Activated T-helper 1 cell treated with anti-CD3 and anti-CD28 coated beads, Interleukin-12 subunit alpha, Interleukin-12 subunit beta, Interleukin-2, Interleukin-4 antibody, amounts not matched to agents 30 ng/mL and 10 ng/mL and 1 ng/mL, durations not matched to agents 14 hours and 24 hours and 36 hours (primary cell): Measurements from ENCODE around the gene FUT1. TPM values are rescaled to one million over a fixed set of nuclear protein-coding genes. Genes with fewer than 3 reads are reported as not detected.
"Not testable (repeated sequence)": the region's sequence is repeated elsewhere in the genome, so short reads cannot be mapped to it uniquely, and the experiment has no call there.

Experiments
- DNase-seq: peaks from one replicate; pipeline ENCODE4 v3.0.0; 2021; ENCODE audit warnings: low spot score
- H3K27ac Mint-ChIP-seq: one replicate; pipeline ENCODE4 v1.8.0; 2021; ENCODE audit warnings: mild to moderate bottlenecking, mixed read lengths
- H3K27me3 Mint-ChIP-seq: one replicate; pipeline ENCODE4 v1.8.0; 2022; ENCODE audit warnings: mild to moderate bottlenecking, moderate library complexity, mixed read lengths; ENCODE audit not compliant: insufficient read depth
- H3K36me3 Mint-ChIP-seq: one replicate; pipeline ENCODE4 v1.8.0; 2021; ENCODE audit warnings: low read depth, mixed read lengths
- H3K4me1 Mint-ChIP-seq: one replicate; pipeline ENCODE4 v1.8.0; 2021; ENCODE audit warnings: low read depth, mixed read lengths
- H3K4me3 Mint-ChIP-seq: one replicate; pipeline ENCODE4 v1.8.0; 2021; ENCODE audit warnings: mild to moderate bottlenecking, moderate library complexity, mixed read lengths
- H3K9me3 Mint-ChIP-seq: one replicate; pipeline ENCODE4 v1.8.0; 2021; ENCODE audit warnings: mixed read lengths
- intact Hi-C: fragments of 100-400 bp; cut with micrococcal nuclease; formaldehyde crosslinking; loops from one replicate; pipeline ENCODE4 v1.15.1; 2024
- total RNA-seq: library from RNA; stranded (reverse); gene quantifications from 2 replicates; pipeline ENCODE4 v1.2.3, GENCODE V29; 2022

Gene FUT1
- 0.54 and 0.57 TPM in 2 replicates for total RNA-seq

DNA sequence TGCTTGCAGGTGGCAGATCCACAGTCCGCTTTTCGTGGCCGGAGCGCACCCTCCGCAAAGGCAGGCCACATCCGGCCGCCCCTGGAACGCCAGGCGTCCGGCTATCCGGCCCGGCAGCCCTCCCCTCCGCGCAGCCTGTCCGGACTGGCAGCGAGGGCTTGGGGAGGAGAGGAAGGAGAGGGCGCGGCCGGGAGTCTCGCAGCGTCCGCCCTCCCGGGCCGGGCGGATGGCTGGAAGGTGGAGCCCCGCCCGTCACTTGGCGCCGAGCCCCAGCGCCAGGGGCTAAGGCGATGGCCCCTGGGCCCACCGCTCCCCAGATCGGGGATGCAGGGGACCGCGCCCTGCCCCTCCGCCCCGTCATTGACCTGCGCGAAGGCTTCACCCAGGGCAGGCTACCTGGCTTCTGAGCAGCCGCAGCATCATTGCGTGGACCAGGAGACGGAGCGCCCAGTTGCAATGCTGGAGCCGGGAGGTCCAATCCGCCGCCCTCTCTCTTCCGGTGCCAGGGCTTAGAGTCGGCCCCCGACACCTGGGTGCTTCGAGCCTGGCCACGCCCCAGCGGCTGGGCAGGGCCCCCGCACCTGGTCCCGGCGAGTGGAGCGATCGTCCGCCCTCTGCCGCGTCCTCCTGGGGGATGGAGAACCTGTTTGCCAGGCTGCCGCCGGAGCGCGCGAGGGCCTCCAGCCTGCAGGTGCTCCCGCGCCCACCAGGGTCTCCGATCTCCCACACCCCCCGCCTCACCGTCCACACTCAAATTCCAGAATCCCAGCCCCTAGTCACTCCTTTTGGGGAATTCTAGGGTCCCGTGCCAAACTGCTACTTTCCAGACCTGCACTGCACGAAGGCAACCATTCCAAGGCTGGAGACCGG is at the start of gene FUT1:
TSS of gene FUT1 (minus strand) at position 146 of the 870 bp plus-strand sequence. CDS start 1,360 bp downstream, outside the sequence.
- peak within 1 kb of the TSS; percentile 63 for H3K27ac Mint-ChIP-seq

DNA sequence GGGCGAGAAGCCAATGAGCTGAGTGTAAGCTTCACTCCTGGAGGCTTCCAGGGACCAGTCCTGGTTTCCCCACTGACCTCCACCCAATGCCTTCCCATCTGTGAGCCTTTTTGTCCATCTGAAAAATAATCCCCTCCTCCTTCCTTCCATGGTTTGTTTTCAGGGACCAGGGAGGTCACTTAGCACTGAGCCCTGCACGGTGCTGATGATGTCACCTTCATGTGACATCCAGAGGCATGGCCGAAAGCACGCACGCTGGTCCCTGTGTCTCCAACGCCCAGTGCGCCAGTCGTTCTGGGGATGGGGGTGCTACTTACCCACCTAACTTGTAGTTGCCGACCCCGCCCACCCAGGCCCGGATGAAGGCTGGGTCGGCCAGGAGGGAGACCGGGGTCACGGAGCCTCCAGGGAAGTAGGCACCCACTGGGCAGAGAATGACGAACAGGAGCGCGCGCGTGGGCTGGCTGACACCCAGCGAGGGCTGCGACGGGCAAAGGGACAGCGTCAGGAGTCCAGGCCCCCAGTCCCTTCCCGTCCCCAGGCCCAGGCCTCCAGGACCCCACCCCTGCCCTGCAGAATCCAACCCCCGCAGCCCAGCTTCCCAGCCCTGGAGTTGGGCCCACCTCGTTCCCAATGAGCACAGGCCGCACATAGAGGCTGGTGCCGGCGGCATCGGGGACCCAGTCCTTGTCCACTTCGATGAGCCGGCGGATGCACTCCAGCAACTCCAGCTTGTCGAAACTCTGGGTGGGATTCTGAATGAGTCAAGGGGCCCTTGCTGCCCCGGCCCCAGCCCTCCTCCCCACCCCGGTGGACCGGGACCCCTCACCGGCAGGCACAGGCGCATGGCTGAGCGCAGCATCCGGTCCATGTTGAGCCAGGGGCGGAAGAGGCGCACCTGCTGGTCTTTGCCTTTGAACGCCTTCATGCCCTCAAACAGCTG is 47.2 kb upstream of the FUT1 start:
- DNase-seq = no peak
- H3K4me3 Mint-ChIP-seq = no peak overlapping the region
- no peak overlapping the region for H3K27ac Mint-ChIP-seq
- peaks cover 2% of the 10 kb centered on the region for H3K36me3 Mint-ChIP-seq
- H3K27me3 Mint-ChIP-seq = no peaks in the 10 kb centered on the region
- no peaks in the 10 kb centered on the region for H3K9me3 Mint-ChIP-seq
- intact Hi-C loops = no loop called here
- H3K4me1 Mint-ChIP-seq = peaks cover 7% of the 10 kb centered on the region

More for the DNA sequence above, at the start of gene FUT1:
- Mint-ChIP-seq H3K27me3 (peaks cover 24% of the 10 kb centered on the region), H3K4me3 (peak within 1 kb of the TSS; percentile 81), H3K9me3 (no peaks in the 10 kb centered on the region), H3K4me1 (peaks cover 11% of the 10 kb centered on the region), H3K36me3 (no peaks in the 10 kb centered on the region)
- intact Hi-C loops = no loop called here
- peak; percentile 16 for DNase-seq

DNA sequence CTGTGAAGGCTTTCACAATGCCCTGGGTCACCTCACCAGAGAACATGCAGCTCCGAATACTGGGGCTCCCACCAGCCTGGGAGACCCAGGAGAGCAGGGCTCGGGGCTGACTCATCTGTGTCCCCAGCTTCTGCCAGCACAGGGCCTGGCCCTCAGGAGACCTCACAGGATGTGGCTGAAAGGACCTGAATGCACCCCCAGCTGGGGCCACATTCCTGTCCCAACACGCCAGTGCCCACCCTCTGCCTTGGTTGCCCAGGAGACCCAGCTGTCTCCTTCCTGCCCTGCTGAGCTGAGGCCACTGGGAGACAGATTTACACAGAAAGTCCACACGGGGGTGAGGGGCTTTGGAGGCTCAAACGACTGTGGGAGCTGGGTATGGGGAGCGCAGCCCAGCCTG is 46.5 kb upstream of the FUT1 start:
- intact Hi-C loops = no loop called here

DNA sequence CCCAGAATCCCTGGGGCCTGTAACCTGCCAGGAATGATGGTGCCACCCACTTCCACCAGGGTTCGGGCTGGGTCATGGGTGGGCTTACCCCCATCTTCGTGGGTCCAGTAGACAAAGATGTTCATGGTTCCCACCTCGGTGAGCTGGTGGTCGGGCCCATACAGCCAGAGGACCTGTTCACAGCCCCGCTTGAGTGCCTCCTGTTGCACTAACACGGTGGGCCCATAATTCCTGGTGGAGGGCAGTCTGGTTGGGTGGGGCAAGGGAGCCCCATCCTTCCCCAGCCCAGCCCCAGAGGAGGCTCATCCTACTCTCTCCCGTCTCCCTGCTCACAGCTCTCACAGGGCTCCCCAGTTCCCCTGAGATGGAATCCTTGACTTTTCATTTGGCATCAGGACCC is 44.7 kb upstream of the FUT1 start:
- H3K4me1 Mint-ChIP-seq = peaks cover 7% of the 10 kb centered on the region
- intact Hi-C loops = no loop called here
- no peak overlapping the region for H3K27ac Mint-ChIP-seq
- no peak for DNase-seq
- H3K9me3 Mint-ChIP-seq = no peaks in the 10 kb centered on the region
- no peaks in the 10 kb centered on the region for H3K27me3 Mint-ChIP-seq
- H3K36me3 Mint-ChIP-seq = peaks cover 4% of the 10 kb centered on the region
- peak overlapping the region; percentile 9 for H3K4me3 Mint-ChIP-seq

More for the DNA sequence above, 46.5 kb upstream of the FUT1 start:
- Mint-ChIP-seq H3K9me3 (no peaks in the 10 kb centered on the region), H3K4me3 (no peak overlapping the region), H3K4me1 (peaks cover 7% of the 10 kb centered on the region), H3K36me3 (peaks cover 4% of the 10 kb centered on the region), H3K27ac (no peak overlapping the region), H3K27me3 (no peaks in the 10 kb centered on the region)
- DNase-seq = no peak

DNA sequence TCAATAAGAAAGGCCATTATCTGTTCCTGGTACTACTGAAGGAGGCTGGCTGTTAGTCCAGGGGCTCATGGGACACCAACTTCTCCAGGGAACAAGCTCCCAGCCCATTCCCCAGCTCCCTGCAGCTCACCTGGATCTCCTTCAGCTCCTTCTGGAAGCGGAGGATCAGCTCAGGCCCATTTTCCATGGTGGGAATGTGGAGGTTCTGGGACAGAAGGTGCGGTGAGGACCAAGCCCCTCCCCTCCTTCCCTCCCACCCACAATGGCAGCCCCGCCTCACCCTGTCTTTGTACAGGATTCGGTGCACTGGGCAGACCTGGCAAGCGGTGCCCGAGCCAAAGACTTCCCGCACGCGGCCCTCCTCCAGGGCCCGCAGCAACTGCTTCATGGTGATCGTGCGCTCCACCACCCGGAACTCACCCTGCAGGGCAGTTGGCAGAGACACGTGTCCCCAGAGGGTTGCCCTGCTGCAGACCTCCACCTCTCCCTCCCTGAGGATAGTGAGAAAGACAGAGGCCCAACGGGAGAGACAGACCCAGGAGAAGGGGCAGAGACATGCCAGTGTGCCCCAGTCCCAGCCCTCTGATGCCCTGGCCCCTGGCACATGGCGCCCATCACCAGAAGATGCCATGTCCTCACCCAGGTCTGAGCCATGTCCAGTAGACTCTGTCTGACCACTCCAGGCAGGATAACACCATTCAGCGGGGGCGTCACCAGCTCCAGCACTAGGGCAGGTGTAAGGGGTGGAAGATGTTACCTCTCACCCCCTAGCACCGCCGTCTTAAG is 44.0 kb upstream of the FUT1 start:
- no peak for DNase-seq
- no peaks in the 10 kb centered on the region for H3K27me3 Mint-ChIP-seq
- peaks cover 7% of the 10 kb centered on the region for H3K4me1 Mint-ChIP-seq
- no peaks in the 10 kb centered on the region for H3K9me3 Mint-ChIP-seq
- no peak overlapping the region for H3K27ac Mint-ChIP-seq
- H3K4me3 Mint-ChIP-seq = no peak overlapping the region
- intact Hi-C loops = no loop called here
- peaks cover 3% of the 10 kb centered on the region for H3K36me3 Mint-ChIP-seq

DNA sequence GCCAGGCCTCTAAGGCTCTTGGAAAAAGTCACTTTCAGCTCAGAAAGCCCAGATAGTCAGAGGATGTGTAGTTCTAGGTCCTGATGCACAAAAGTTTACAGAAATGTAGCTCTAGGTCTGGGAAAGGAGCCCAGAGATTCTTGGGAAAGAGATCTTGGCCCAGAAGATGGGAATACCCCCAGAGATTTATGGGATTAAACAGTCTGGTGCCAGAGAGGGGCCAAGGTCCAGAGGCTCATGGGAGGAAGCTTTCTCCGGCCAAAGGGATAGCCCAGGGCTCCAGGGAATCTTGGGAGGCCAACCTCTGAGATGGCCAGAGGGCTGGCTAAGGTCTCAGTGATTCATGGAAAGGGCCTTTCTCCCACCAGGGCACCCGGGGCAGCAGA is 43.2 kb upstream of the FUT1 start:
- no peak for DNase-seq
- peak overlapping the region; percentile 89 for H3K4me3 Mint-ChIP-seq
- no peaks in the 10 kb centered on the region for H3K9me3 Mint-ChIP-seq
- peak overlapping the region; percentile 87 for H3K27ac Mint-ChIP-seq
- H3K27me3 Mint-ChIP-seq = no peaks in the 10 kb centered on the region
- H3K36me3 Mint-ChIP-seq = peaks cover 3% of the 10 kb centered on the region
- peaks cover 7% of the 10 kb centered on the region for H3K4me1 Mint-ChIP-seq
- intact Hi-C loops = loop anchor here (1.0 to 2.0 kb wide), 7 partner anchors 16 to 198 kb away; partner anchors contain the start of genes BCAT2, GYS1, NUCB1 and RUVBL2

DNA sequence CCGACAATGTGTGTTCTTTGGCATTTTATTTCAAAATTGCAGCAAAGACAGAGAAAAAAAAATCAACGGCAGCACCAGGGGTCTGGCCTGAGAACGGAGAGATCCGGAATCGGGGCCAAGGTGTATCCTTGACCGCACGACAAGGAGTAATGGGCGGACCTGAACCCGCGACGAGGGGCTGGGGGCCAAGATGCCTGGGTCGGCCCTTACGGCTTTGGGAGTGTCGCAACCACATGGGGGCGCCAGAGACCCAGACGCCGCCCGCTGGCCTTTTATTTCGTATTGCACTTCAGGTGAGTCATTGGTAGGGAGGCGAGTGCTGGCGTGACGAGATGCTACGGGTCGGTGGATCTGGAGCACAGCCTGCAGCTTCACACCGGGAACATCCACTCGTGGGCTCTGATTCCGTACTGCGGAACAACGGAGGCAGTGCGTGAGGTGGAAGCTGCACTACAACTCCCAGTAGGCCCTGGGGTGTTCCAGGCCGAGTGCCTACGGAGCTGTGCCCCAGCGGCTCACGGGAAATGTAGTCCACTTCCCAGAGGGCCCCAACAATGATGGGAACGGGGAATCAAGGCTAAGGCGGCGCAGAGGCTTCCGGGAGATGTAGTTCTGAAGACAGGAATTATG is 42.7 kb upstream of the FUT1 start:
- intact Hi-C loops = loop anchor here (1.0 to 2.0 kb wide), 7 partner anchors 16 to 198 kb away; partner anchors contain the start of genes BCAT2, GYS1, NUCB1 and RUVBL2
- peak overlapping the region; percentile 87 for H3K27ac Mint-ChIP-seq
- no peaks in the 10 kb centered on the region for H3K9me3 Mint-ChIP-seq
- peak; percentile 79 for DNase-seq
- H3K4me3 Mint-ChIP-seq = peak overlapping the region; percentile 89
- H3K4me1 Mint-ChIP-seq = peaks cover 7% of the 10 kb centered on the region
- H3K27me3 Mint-ChIP-seq = no peaks in the 10 kb centered on the region
- peaks cover 3% of the 10 kb centered on the region for H3K36me3 Mint-ChIP-seq

DNA sequence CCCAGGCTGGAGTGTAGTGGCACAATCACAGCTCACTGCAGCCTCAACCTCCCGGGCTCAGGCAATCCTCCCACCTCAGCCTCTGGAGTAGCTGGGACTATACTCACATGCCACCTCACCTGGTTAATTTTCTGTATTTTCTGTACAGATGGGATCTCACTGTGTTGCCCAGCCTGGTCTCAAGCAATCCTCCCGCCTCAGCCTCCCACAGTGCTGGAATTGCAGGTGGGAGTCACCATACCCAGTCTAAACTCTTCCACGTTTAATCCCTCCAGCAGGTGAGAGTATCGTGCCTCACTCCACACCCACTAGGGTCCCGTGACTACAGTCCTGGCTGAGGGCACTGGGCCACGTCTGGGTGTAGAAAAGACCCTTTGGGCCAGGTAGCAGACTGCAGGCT is 41.9 kb upstream of the FUT1 start:
- Mint-ChIP-seq H3K27ac (peak overlapping the region; percentile 67), H3K9me3 (no peaks in the 10 kb centered on the region), H3K27me3 (no peaks in the 10 kb centered on the region), H3K4me3 (peak overlapping the region; percentile 89), H3K36me3 (peaks cover 3% of the 10 kb centered on the region), H3K4me1 (peaks cover 7% of the 10 kb centered on the region)
- no peak for DNase-seq
- intact Hi-C loops = loop anchor here (2.0 kb wide), 1 partner anchor 49 kb away; no protein-coding TSS in a partner anchor

DNA sequence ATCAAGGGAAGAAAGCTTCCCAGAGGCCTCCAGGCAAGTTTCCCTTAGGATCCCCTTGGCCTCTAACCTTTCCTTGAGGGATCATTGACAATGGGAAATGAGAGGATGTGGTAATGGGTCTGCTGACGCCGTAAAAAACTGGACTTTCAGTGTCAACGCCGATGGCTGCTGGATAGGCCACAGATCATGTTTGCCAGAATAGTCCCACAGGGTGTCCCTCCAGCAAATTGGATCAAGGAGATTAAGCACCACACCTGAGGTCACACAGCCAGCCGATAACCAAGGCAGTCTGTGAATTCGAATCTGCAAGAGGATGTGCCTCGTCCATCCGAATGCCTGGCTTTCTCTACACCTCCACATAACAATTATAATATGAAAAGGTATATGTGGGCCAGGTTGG is 40.8 kb upstream of the FUT1 start:
- no peaks in the 10 kb centered on the region for H3K27me3 Mint-ChIP-seq
- intact Hi-C loops = no loop called here
- DNase-seq = no peak
- no peak overlapping the region for H3K27ac Mint-ChIP-seq
- no peak overlapping the region for H3K4me3 Mint-ChIP-seq
- H3K4me1 Mint-ChIP-seq = peaks cover 7% of the 10 kb centered on the region
- H3K9me3 Mint-ChIP-seq = no peaks in the 10 kb centered on the region
- peaks cover 3% of the 10 kb centered on the region for H3K36me3 Mint-ChIP-seq

DNA sequence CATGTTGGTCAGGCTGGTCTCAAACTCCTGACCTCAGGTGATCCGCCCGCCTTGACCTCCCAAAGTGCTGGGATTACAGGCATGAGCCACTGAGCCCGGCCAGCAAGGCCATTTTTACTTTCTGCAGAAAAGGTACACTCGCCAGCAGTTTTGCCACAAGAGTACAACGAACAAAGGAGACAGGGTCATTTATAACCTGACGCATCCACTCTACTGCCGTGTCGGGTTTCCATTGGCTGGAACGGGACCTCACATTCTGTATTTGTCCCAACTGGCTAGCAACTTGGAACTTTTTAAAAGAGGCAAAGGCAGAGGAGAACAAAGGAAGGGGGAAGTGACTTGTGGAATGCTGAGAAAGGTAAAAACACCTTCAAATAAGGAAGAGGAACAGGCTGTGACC is 34.9 kb upstream of the FUT1 start:
- H3K27ac Mint-ChIP-seq, H3K4me1 Mint-ChIP-seq, intact Hi-C loops, H3K36me3 Mint-ChIP-seq, H3K9me3 Mint-ChIP-seq, H3K4me3 Mint-ChIP-seq, DNase-seq, H3K27me3 Mint-ChIP-seq: not testable (repeated sequence)

DNA sequence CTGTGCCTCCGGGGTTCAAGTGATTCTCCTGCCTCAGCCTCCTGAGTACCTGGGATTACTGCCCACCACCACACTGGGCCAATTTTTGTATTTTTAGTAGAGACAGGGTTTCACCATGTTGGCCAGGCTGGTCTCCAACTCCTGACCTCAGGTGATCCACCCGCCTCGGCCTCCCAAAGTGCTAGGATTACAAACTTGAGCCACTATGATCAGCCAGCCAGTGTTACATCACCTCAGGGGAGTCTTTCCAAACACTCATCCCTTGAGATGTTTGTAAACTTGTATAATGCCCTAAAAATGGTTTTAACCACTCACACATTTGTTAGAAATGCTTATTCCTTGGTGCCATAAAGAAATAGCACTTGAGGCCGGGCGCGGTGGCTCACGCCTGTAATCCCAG is 34.0 kb upstream of the FUT1 start:
- H3K4me3 Mint-ChIP-seq, H3K27ac Mint-ChIP-seq: not testable (repeated sequence)

DNA sequence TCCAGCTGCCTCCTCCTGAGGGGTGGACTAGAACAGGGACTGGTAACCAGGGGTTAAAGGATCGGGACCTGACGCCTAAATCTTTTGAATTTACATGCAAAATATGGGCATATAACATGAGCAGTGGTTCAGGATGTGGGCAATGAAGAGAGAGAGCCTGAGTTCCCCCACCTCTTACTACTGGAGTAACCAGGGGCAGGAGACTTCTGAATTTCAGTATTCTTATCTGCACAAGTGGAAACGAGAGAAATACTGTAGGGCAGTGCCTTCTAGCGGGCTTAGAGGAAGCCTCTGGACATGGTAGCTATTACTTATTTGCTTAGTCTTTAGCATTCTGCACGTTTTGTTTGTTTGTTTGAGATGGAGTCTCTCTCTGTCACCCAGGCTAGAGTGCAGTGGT is 32.1 kb upstream of the FUT1 start:
- no peak for DNase-seq
- Mint-ChIP-seq H3K36me3 (no peaks in the 10 kb centered on the region), H3K9me3 (no peaks in the 10 kb centered on the region), H3K4me1 (no peaks in the 10 kb centered on the region), H3K27ac (no peak overlapping the region), H3K4me3 (no peak overlapping the region), H3K27me3 (peaks cover 9% of the 10 kb centered on the region)
- intact Hi-C loops = no loop called here

More for the DNA sequence above, 34.0 kb upstream of the FUT1 start:
- H3K4me1 Mint-ChIP-seq, H3K27me3 Mint-ChIP-seq, DNase-seq, intact Hi-C loops, H3K36me3 Mint-ChIP-seq, H3K9me3 Mint-ChIP-seq: not testable (repeated sequence)
